SH-SY5Y (cell line): ENCODE results near the gene ZCCHC8.

Source experiments
- GATA2 ChIP-seq: IDR thresholded peaks from 2 replicates; pipeline ENCODE4 v1.6.1; 2011; ENCODE audit warnings: mild to moderate bottlenecking, low read depth, low read length
- GATA3 ChIP-seq: IDR thresholded peaks from 2 replicates; pipeline ENCODE4 v1.6.1; 2011; ENCODE audit warnings: low read depth, mild to moderate bottlenecking, low read length, moderate library complexity

Gene ZCCHC8

GRCh38 chr12:122500685-122501488, at the start of gene ZCCHC8:
Gene ZCCHC8 (minus strand): TSS chr12:122500932. CDS start chr12:122500840, 92 bp downstream.
- TF ChIP-seq GATA2 = peak; percentile 35; the same call in 1 of the 2 replicates
- no peak for TF ChIP-seq GATA3

DNA sequence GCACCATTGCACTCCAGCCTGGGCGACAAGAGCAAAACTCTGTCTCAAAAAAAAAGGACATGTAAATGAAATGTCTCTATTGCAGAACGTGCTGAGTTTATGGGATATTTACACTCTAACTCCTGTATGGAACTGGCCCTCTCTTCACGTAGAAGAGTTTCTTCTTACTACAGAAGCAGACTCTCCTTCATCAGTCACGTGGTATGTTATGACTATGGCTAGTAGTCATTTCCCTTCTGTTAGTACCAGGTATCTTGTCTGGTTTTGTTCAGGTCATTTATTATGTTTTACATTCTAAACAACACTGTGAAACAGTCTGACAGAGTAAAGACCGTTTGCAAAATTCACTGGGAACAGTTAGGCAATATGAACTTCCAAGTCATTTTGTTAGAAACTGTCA, 46.6 kb upstream of the ZCCHC8 start:
- TF ChIP-seq GATA3 (no peak), GATA2 (no peak)

GRCh38 chr12:122545855-122546254, 45.1 kb upstream of the ZCCHC8 start:
- TF ChIP-seq GATA2 (no peak), GATA3 (no peak)

DNA sequence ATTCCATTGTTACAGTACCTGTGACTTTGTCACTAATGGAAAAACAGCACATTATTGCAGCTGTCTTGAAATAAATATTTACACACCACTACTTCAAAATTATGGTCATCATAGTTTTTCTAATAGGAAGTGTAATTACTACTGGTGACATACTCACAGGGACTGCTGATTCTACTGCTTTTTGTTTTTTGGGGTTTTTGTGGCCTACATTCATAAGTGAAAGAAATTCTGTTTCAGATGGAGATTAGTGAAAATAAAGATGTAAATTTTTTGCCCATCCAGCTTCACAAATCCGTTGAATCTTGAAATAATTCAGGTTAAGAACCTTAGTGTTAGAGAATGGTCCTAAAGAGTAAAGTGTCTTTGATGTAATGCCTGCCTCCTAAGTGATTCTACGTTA, 43.8 kb upstream of the ZCCHC8 start:
- TF ChIP-seq GATA2 (no peak), GATA3 (no peak)

DNA sequence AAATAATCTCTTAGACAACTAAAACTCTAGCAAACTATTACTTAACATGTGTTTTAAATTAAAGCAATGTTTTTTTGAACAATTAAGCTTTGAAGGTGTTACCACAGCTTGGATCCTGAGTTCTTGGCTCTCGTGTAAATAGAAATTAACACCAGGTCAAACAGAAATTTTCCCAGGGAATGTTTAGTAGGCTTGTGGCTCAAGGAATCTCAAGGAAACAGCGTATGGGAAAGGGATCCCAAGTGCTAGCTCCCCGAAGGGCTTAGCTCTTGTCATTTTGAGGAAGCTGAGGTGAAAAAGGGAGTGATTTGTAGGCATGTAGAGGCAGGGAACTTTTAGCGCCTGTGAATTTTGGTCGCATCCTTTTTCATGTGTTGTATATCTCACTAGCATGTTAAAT, 37.8 kb upstream of the ZCCHC8 start:
- TF ChIP-seq GATA2 (no peak), GATA3 (no peak)

GRCh38 chr12:122537021-122537420, 36.3 kb upstream of the ZCCHC8 start:
- no peak for TF ChIP-seq GATA2
- no peak for TF ChIP-seq GATA3

GRCh38 chr12:122533856-122534255, 33.1 kb upstream of the ZCCHC8 start:
- TF ChIP-seq GATA2 = no peak
- TF ChIP-seq GATA3 = no peak

GRCh38 chr12:122528992-122529391, 28.3 kb upstream of the ZCCHC8 start:
- TF ChIP-seq GATA3 = no peak
- TF ChIP-seq GATA2 = no peak

DNA sequence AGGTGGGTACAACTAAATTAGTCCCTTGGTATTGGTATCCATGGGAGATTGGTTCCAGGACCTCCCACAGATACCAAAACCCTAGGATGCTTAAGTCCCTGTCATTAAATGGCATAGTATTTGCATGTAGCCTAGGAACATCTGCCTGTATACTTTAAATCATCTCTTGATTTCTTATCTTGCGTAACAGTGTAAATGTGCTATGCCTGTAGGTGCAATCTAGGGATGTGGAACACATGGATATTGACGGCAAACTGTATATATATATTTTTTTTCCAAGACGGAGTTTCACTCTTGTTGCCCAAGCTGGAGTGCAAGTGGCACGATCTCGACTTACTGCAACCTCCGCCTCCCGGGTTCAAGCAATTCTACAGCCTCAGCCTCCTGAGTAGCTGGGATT, 27.9 kb upstream of the ZCCHC8 start:
- TF ChIP-seq GATA2 (no peak), GATA3 (no peak)

DNA sequence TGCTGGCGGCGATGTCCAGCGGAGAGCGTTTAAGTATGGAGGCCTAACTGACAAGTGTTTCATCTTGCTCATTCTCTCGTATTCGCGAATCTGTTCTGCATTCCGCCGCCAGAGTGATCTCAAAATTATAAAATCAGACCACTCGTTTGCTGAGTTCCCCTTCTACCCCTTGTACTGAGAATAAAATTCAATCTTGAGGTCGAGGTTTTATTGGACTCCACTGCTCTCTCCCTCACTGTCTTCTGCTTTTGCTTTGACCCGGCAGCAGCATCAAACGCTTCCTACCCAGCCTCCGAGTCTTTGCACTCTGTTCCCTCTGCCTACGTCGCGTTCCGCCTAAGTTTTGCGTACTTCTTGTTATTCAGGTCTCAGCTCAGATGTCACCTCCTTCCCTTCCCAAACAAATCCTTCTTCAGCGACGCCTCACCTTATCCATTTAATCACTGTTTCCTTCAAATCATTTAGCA, 26.8 kb upstream of the ZCCHC8 start:
- TF ChIP-seq GATA3 = no peak
- no peak for TF ChIP-seq GATA2

DNA sequence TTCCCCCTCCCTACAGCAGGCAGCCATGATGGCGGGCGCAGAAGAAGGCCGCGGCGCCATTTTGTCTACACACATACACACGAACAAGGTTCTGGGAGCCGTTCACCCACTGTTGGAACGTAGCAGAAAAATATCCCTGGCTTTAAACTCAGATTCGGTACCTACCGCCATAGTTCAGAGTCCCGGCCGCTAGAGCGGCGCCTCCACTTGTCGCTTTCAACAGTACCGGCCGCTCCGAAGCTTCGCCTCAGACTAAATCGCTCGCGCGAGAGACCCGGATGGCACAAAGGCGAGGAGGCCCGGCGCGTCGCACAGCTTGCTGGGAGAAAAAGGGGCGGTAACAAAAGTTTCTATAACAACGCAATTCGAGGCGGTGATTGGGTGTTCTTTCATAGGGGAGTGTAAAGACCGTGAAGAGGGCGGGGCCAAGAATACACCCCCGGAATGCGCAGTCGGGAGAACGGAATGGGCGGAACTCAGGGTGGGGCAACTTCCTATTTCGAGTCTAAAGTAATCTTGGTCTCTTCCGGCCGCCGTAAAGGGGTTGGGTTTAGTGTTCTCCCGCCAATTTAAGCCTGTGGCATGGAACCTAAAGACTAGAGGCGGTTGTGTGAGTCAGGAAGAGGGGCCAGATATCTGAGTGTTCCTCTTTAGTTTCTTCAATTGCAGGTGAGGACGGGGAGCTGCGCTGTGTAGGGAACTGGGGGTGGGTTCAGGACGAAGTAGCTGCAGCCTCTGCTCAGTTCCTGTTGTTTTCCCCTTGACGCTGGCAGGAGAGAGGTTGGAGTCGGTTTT, 26.1 kb upstream of the ZCCHC8 start, which contains the start of the genes KNTC1 and RSRC2:
KNTC1 (plus strand) TSS at position 567 of the 795 bp plus-strand sequence. CDS start 2,815 bp downstream, outside the sequence.
RSRC2 (minus strand) TSS at position 254 of the 795 bp plus-strand sequence; CDS start at position 171, 83 bp downstream.
- TF ChIP-seq GATA2 (no peak), GATA3 (no peak)

DNA sequence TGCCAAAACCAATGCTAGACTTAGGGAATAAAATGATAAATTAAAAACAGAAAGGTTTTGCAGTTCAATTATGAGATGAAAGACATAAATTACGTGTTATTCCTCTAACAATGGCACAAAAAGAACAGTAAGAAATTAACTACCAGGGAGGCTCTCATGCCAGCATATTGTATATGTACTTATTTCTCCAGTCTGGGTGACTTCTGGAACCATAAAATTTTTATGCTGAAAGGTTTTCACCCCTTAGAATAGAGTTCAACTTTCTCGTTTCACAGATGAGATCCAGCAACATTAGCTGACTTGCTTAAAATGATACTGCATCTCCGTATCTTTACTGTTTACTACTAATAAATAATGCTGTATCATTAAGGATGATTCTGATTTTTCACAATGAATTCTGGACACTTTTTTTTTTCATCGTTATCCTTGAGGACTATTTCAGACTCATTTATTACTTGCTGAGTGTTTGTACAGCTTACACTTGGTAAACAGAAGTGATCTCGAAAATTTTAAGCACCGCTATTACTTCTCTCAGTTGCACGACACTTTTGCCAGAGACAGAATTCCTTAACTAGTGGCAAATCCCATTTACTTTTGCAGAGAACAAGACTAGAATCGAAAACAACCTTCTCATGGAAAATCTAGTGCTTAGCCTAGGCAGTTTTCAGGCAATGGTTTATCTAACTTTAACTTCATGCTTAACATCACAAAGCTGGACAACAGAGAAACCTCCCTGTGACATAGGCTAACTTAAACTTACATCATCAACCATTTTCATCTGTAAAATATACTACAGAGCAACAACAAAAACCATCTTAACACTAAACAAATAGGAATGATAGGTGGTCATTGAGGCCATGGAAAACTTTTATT, 23.4 kb upstream of the ZCCHC8 start:
- no peak for TF ChIP-seq GATA3
- TF ChIP-seq GATA2 = no peak

DNA sequence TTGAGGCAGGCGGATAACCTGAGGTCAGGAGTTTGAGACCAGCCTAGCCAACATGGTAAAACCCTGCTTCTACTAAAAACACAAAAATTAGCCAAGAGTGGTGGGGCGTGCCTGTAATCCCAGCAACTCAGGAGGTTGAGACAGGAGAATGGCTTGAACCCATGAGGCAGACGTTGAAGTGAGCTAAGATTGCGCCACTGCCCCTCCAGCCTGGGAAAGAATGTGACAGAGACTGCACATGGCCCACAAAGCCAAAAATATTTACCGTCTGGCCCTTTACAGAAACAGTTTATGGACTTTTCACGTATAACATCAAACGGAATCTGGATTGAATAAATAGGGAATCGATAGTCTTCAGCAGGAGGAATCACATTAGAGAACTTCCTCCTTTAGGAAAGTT, 22.5 kb upstream of the ZCCHC8 start:
- TF ChIP-seq GATA2 (no peak), GATA3 (no peak)
